Neural cell (in vitro differentiated cells): ENCODE measurements around the gene XPR1. TPM values are rescaled to one million over a fixed set of nuclear protein-coding genes. Genes with fewer than 3 reads are reported as not detected.

Experiments
- H2AFZ ChIP-seq: fragments of 200-600, 300-800 bp; sonication (generic), shearing (Covaris generic); 2 replicates; pipeline ENCODE4 v1.6.0; 2014; ENCODE audit warnings: low read depth, mild to moderate bottlenecking, antibody characterized with exemption, low read length, moderate library complexity
- H3F3A ChIP-seq: fragments of 200-600 bp; shearing (Covaris generic); 2 replicates; pipeline ENCODE4 v1.6.1; 2016; ENCODE audit warnings: mild to moderate bottlenecking, moderate library complexity, mixed read lengths, antibody characterized with exemption, low read length; ENCODE audit not compliant: insufficient read depth, poor library complexity, severe bottlenecking
- H3K27ac ChIP-seq: fragments of 200-600, 300-800 bp; sonication (generic), shearing (Covaris generic); 2 replicates; pipeline ENCODE4 v1.5.1; 2014; ENCODE audit warnings: mild to moderate bottlenecking, low read length, moderate library complexity
- H3K27me3 ChIP-seq: fragments of 300-800, 200-600 bp; sonication (generic), shearing (Covaris generic); 2 replicates; pipeline ENCODE4 v1.6.0; 2014; ENCODE audit warnings: mild to moderate bottlenecking, low read depth, low read length, moderate library complexity; ENCODE audit not compliant: insufficient read depth
- H3K36me3 ChIP-seq: fragments of 300-800, 200-600 bp; sonication (generic), shearing (Covaris generic); 2 replicates; pipeline ENCODE4 v1.5.1; 2014; ENCODE audit warnings: mild to moderate bottlenecking, antibody characterized with exemption, low read length, moderate library complexity; ENCODE audit not compliant: insufficient read depth
- H3K4me2 ChIP-seq: fragments of 300-800, 200-600 bp; sonication (generic), shearing (Covaris generic); 2 replicates; pipeline ENCODE4 v1.6.0; 2014; ENCODE audit warnings: mild to moderate bottlenecking, low read length
- H3K4me3 ChIP-seq: fragments of 300-800, 200-600 bp; sonication (generic), shearing (Covaris generic); 2 replicates; pipeline ENCODE4 v1.5.1; 2014; ENCODE audit warnings: mild to moderate bottlenecking, low read length, moderate library complexity
- H3K79me2 ChIP-seq: fragments of 200-600 bp; shearing (Covaris generic); replicated peaks from 2 replicates; pipeline ENCODE4 v1.6.0; 2014; ENCODE audit warnings: mild to moderate bottlenecking, low read length, moderate library complexity; ENCODE audit not compliant: insufficient read depth
- H3K9ac ChIP-seq: fragments of 300-800, 200-600 bp; sonication (generic), shearing (Covaris generic); 2 replicates; pipeline ENCODE4 v1.6.1; 2016; ENCODE audit warnings: mild to moderate bottlenecking, low read length, mixed read lengths
- H3K9me2 ChIP-seq: fragments of 200-600 bp; shearing (Covaris generic); 2 replicates; pipeline ENCODE4 v1.6.1; 2016; ENCODE audit warnings: mild to moderate bottlenecking, low read length, mixed read lengths; ENCODE audit not compliant: insufficient read depth
- H3K9me3 ChIP-seq: fragments of 200-600, 300-800 bp; sonication (generic), shearing (Covaris generic); 2 replicates; pipeline ENCODE4 v1.6.1; 2016; ENCODE audit warnings: mild to moderate bottlenecking, mixed run types, low read length, moderate library complexity, mixed read lengths
- H4K20me1 ChIP-seq: fragments of 200-600 bp; shearing (Covaris generic); 2 replicates; pipeline ENCODE4 v1.6.1; 2016; ENCODE audit warnings: mild to moderate bottlenecking, mixed run types; ENCODE audit not compliant: insufficient read depth
- EP300 ChIP-seq: fragments of 450-650 bp; conservative IDR thresholded peaks from 2 replicates; pipeline ENCODE4 v1.6.1; 2014; ENCODE audit warnings: antibody characterized with exemption, mild to moderate bottlenecking, moderate library complexity; ENCODE audit not compliant: poor library complexity, severe bottlenecking
- EZH2 ChIP-seq: fragments of 200-600, 300-800 bp; shearing (Covaris generic), sonication (generic); IDR thresholded peaks from 2 replicates; pipeline ENCODE4 v1.6.1; 2014; ENCODE audit warnings: antibody characterized with exemption, low read length, borderline replicate concordance, mild to moderate bottlenecking; ENCODE audit not compliant: insufficient read depth, poor library complexity, severe bottlenecking
- MXI1 ChIP-seq: fragments of 450-650 bp; conservative IDR thresholded peaks from 2 replicates; pipeline ENCODE4 v1.6.1; 2014; ENCODE audit warnings: antibody characterized with exemption, mild to moderate bottlenecking; ENCODE audit not compliant: poor library complexity, severe bottlenecking
- POLR2AphosphoS5 ChIP-seq: IDR thresholded peaks from 2 replicates; pipeline ENCODE4 v1.6.1; 2012
- RAD21 ChIP-seq: fragments of 450-650 bp; conservative IDR thresholded peaks from 2 replicates; pipeline ENCODE4 v1.6.1; 2014; ENCODE audit warnings: antibody characterized with exemption, mild to moderate bottlenecking, moderate library complexity
- SMC3 ChIP-seq: fragments of 450-650 bp; conservative IDR thresholded peaks from 2 replicates; pipeline ENCODE4 v1.6.1; 2014; ENCODE audit warnings: antibody characterized with exemption, mild to moderate bottlenecking, moderate library complexity; ENCODE audit not compliant: poor library complexity
- TAF1 ChIP-seq: IDR thresholded peaks from 2 replicates; pipeline ENCODE4 v1.6.1; 2012; ENCODE audit warnings: low read depth
- polyA plus RNA-seq: library from polyadenylated mRNA; depleted of rRNA; stranded (reverse); fragments of >200 nt; gene quantifications from 2 replicates; pipeline ENCODE4 v1.2.3, GENCODE V29; 2014
- TF ChIP-seq, protein P1 (sequence below): fragments of 450-650 bp; IDR thresholded peaks from 2 replicates; pipeline ENCODE4 v1.5.1; 2014; ENCODE audit warnings: antibody characterized with exemption, mild to moderate bottlenecking, moderate library complexity; ENCODE audit not compliant: poor library complexity, severe bottlenecking
- TF ChIP-seq, protein P2 (sequence below): IDR thresholded peaks from 2 replicates; pipeline ENCODE4 v1.6.1; 2012; ENCODE audit warnings: borderline replicate concordance

The XPR1 gene
- polyA plus RNA-seq, 1 donor from 2014 or later, result 185 TPM

DNA sequence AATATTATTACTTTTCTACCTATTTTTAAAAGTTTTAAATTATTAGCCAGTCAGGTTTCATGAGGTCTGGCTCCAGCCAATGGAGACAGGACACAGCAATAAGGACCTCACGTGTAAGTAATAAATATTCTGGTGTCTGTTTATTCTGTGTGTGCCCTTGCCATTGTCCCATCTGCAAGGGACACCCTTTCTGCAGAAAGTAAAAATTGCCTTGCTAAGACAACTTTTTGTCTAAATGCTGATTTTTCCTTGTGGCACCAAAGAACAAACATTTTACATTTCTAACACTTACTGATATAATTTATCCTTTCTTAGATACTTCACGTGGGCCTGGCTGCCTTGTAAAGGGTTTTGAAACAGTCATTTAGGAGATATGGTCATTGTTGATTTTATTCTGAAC is 43.7 kb upstream of the XPR1 start:
- no peaks in the 10 kb centered on the region for H3K9me3 ChIP-seq
- no peaks in the 10 kb centered on the region for H3K36me3 ChIP-seq
- H2AFZ ChIP-seq, result no peak overlapping the region
- H3K27me3 ChIP-seq, result no peaks in the 10 kb centered on the region
- H3K9ac ChIP-seq, result no peak overlapping the region
- no peaks in the 10 kb centered on the region for H4K20me1 ChIP-seq
- H3K9me2 ChIP-seq, result no peaks in the 10 kb centered on the region
- no peaks in the 10 kb centered on the region for H3K79me2 ChIP-seq
- no peaks in the 10 kb centered on the region for H3F3A ChIP-seq
- no peak overlapping the region for H3K27ac ChIP-seq
- H3K4me2 ChIP-seq, result no peak overlapping the region
- no peak overlapping the region for H3K4me3 ChIP-seq
- TF ChIP-seq, protein P1, sequence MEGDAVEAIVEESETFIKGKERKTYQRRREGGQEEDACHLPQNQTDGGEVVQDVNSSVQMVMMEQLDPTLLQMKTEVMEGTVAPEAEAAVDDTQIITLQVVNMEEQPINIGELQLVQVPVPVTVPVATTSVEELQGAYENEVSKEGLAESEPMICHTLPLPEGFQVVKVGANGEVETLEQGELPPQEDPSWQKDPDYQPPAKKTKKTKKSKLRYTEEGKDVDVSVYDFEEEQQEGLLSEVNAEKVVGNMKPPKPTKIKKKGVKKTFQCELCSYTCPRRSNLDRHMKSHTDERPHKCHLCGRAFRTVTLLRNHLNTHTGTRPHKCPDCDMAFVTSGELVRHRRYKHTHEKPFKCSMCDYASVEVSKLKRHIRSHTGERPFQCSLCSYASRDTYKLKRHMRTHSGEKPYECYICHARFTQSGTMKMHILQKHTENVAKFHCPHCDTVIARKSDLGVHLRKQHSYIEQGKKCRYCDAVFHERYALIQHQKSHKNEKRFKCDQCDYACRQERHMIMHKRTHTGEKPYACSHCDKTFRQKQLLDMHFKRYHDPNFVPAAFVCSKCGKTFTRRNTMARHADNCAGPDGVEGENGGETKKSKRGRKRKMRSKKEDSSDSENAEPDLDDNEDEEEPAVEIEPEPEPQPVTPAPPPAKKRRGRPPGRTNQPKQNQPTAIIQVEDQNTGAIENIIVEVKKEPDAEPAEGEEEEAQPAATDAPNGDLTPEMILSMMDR, result no peak
- TF ChIP-seq MXI1 (no peak), RAD21 (no peak)
- TF ChIP-seq, protein P2, sequence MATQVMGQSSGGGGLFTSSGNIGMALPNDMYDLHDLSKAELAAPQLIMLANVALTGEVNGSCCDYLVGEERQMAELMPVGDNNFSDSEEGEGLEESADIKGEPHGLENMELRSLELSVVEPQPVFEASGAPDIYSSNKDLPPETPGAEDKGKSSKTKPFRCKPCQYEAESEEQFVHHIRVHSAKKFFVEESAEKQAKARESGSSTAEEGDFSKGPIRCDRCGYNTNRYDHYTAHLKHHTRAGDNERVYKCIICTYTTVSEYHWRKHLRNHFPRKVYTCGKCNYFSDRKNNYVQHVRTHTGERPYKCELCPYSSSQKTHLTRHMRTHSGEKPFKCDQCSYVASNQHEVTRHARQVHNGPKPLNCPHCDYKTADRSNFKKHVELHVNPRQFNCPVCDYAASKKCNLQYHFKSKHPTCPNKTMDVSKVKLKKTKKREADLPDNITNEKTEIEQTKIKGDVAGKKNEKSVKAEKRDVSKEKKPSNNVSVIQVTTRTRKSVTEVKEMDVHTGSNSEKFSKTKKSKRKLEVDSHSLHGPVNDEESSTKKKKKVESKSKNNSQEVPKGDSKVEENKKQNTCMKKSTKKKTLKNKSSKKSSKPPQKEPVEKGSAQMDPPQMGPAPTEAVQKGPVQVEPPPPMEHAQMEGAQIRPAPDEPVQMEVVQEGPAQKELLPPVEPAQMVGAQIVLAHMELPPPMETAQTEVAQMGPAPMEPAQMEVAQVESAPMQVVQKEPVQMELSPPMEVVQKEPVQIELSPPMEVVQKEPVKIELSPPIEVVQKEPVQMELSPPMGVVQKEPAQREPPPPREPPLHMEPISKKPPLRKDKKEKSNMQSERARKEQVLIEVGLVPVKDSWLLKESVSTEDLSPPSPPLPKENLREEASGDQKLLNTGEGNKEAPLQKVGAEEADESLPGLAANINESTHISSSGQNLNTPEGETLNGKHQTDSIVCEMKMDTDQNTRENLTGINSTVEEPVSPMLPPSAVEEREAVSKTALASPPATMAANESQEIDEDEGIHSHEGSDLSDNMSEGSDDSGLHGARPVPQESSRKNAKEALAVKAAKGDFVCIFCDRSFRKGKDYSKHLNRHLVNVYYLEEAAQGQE, result no peak

DNA sequence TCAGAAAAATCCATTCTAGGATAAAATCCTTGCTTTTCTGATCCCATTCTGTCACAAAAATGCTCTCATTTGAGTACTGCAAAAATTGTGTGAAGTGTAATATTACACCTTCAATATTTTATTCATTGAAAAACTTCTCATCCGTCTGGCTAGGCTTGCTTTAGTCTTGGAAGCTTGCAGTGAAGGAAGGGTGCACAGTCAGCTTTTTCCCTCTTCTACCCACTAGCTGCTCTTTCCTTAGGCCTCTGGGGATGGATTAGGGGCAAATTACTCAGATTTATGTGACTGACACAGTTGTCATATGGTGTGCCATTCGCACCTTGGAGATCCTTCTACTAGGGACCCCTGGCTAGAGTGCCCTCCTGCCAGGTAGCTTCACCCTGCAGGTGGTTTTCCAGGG is 40.9 kb upstream of the XPR1 start:
- Histone ChIP-seq H3K27me3 (no peaks in the 10 kb centered on the region), H3K27ac (no peak overlapping the region), H3K9ac (no peak overlapping the region), H3K4me3 (no peak overlapping the region), H2AFZ (no peak overlapping the region), H3K4me2 (no peak overlapping the region), H3K9me2 (no peaks in the 10 kb centered on the region), H3F3A (no peaks in the 10 kb centered on the region), H3K9me3 (no peaks in the 10 kb centered on the region), H3K79me2 (no peaks in the 10 kb centered on the region), H4K20me1 (no peaks in the 10 kb centered on the region), H3K36me3 (no peaks in the 10 kb centered on the region)
- TF ChIP-seq POLR2AphosphoS5, result no peak
- no peak for TF ChIP-seq SMC3
- TF ChIP-seq MXI1, result no peak
- TF ChIP-seq, protein P2, result no peak
- no peak for TF ChIP-seq TAF1
- TF ChIP-seq RAD21, result no peak
- no peak for TF ChIP-seq EP300
- TF ChIP-seq, protein P1, result no peak
- TF ChIP-seq EZH2, result no peak
